KMS-11 (cell line): ENCODE results near the gene CACNA1E.

Experiments used
- H2AFZ ChIP-seq: fragments of 200-600 bp; sonication (generic); 2 replicates; pipeline ENCODE4 v1.6.1; 2016; ENCODE audit warnings: antibody characterized with exemption, mixed run types, low read depth
- H3K27ac ChIP-seq: fragments of 200-600 bp; sonication (generic); 2 replicates; pipeline ENCODE4 v1.6.1; 2016; ENCODE audit warnings: mild to moderate bottlenecking, mixed run types
- H3K27me3 ChIP-seq: fragments of 200-600 bp; sonication (generic); 2 replicates; pipeline ENCODE4 v1.6.1; 2017; ENCODE audit warnings: mild to moderate bottlenecking, low read depth, mixed run types, moderate library complexity; ENCODE audit not compliant: insufficient read depth
- H3K36me3 ChIP-seq: fragments of 200-600 bp; sonication (generic); 2 replicates; pipeline ENCODE4 v1.6.1; 2017; ENCODE audit warnings: mild to moderate bottlenecking, mixed run types; ENCODE audit not compliant: insufficient read depth
- H3K4me1 ChIP-seq: fragments of 200-600 bp; sonication (generic); 2 replicates; pipeline ENCODE4 v1.6.1; 2016; ENCODE audit warnings: mild to moderate bottlenecking, low read depth, mixed run types; ENCODE audit not compliant: poor library complexity, severe bottlenecking
- H3K4me2 ChIP-seq: fragments of 200-600 bp; sonication (generic); 2 replicates; pipeline ENCODE4 v1.7.0; 2016; ENCODE audit warnings: mild to moderate bottlenecking, mixed run types
- H3K4me3 ChIP-seq: fragments of 200-600 bp; sonication (generic); IDR thresholded peaks from 2 replicates; pipeline ENCODE4 v1.6.1; 2017; ENCODE audit warnings: low read depth, low read length, mixed read lengths; ENCODE audit not compliant: insufficient read depth
- H3K79me2 ChIP-seq: fragments of 200-600 bp; sonication (generic); 2 replicates; pipeline ENCODE4 v1.6.1; 2016; ENCODE audit warnings: low read depth, mixed run types; ENCODE audit not compliant: insufficient read depth
- H3K9ac ChIP-seq: fragments of 200-600 bp; sonication (generic); 2 replicates; pipeline ENCODE4 v1.6.1; 2016; ENCODE audit warnings: mild to moderate bottlenecking, mixed run types
- H4K20me1 ChIP-seq: fragments of 200-600 bp; sonication (generic); 2 replicates; pipeline ENCODE4 v1.6.1; 2016; ENCODE audit warnings: mild to moderate bottlenecking, mixed run types; ENCODE audit not compliant: insufficient read depth
- TF ChIP-seq, protein P1 (sequence below): fragments of 200-600 bp; sonication (generic); conservative IDR thresholded peaks from 2 replicates; pipeline ENCODE4 v1.6.1; 2017; ENCODE audit warnings: low read depth, mild to moderate bottlenecking, antibody characterized with exemption, low read length, moderate library complexity, mixed read lengths

The CACNA1E gene

DNA sequence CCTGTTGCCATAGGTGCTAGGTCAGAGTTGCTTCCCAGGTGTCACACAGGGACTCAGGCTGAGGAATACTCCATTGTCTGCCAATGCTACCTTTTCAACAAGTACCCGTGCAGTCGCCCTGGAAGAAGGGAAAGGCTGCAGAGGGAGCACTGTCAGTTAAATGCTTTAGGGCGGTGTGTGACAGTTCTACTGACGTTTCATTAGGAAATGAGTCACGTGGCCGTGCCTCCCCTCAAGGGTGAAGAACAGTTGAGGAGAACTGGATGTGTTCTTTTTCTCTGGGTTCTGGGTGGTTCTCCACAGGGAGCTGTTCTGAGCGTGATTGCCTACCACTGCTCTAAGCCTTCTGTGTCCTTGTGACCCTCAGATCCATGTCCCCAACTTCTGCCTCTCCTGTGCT, 197.6 kb downstream of the CACNA1E start:
- no peaks in the 10 kb centered on the region for H3K27me3 ChIP-seq

DNA sequence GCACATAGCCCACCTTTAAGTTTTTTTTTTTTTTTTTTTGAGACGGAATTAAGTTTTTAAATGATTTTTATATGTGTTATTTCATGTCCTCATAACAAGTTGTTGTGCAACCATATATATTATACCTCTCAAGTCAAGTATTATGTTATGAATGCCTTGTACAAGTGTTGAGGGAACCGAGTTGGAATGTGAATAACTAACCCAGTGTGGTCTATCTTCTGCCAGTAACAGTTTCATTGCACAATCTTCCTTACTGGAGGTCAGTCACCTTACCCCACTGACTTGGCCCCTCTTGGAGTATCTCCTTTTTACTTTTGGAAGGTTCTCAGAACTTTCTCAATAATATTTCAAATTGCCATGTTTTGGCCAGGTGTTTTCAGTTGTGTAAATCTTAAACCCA, 201.9 kb downstream of the CACNA1E start:
- TF ChIP-seq, protein P1, sequence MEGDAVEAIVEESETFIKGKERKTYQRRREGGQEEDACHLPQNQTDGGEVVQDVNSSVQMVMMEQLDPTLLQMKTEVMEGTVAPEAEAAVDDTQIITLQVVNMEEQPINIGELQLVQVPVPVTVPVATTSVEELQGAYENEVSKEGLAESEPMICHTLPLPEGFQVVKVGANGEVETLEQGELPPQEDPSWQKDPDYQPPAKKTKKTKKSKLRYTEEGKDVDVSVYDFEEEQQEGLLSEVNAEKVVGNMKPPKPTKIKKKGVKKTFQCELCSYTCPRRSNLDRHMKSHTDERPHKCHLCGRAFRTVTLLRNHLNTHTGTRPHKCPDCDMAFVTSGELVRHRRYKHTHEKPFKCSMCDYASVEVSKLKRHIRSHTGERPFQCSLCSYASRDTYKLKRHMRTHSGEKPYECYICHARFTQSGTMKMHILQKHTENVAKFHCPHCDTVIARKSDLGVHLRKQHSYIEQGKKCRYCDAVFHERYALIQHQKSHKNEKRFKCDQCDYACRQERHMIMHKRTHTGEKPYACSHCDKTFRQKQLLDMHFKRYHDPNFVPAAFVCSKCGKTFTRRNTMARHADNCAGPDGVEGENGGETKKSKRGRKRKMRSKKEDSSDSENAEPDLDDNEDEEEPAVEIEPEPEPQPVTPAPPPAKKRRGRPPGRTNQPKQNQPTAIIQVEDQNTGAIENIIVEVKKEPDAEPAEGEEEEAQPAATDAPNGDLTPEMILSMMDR = no peak
- no peaks in the 10 kb centered on the region for H3K27me3 ChIP-seq
- H3K27ac ChIP-seq = no peak overlapping the region
- H3K4me3 ChIP-seq = no peak overlapping the region
- no peaks in the 10 kb centered on the region for H4K20me1 ChIP-seq
- no peaks in the 10 kb centered on the region for H3K36me3 ChIP-seq
- H3K9ac ChIP-seq = no peak overlapping the region
- H3K79me2 ChIP-seq = no peaks in the 10 kb centered on the region
- no peaks in the 10 kb centered on the region for H3K4me1 ChIP-seq
- no peak overlapping the region for H2AFZ ChIP-seq
- no peak overlapping the region for H3K4me2 ChIP-seq

More for the DNA sequence above, 197.6 kb downstream of the CACNA1E start:
- TF ChIP-seq, protein P1 = no peak
- no peaks in the 10 kb centered on the region for H3K4me1 ChIP-seq
- H3K27ac ChIP-seq = no peak overlapping the region
- no peaks in the 10 kb centered on the region for H3K79me2 ChIP-seq
- no peak overlapping the region for H2AFZ ChIP-seq
- no peaks in the 10 kb centered on the region for H3K36me3 ChIP-seq
- no peak overlapping the region for H3K9ac ChIP-seq
- no peak overlapping the region for H3K4me2 ChIP-seq
- no peaks in the 10 kb centered on the region for H4K20me1 ChIP-seq
- no peak overlapping the region for H3K4me3 ChIP-seq

GRCh38 chr1:181701891-181702290, 218.6 kb downstream of the CACNA1E start:
- H3K27ac ChIP-seq = no peak overlapping the region
- no peak overlapping the region for H2AFZ ChIP-seq
- H3K27me3 ChIP-seq = no peaks in the 10 kb centered on the region
- no peak overlapping the region for H3K4me2 ChIP-seq
- H3K4me3 ChIP-seq = no peak overlapping the region
- H3K4me1 ChIP-seq = no peaks in the 10 kb centered on the region
- no peaks in the 10 kb centered on the region for H3K79me2 ChIP-seq
- no peaks in the 10 kb centered on the region for H3K36me3 ChIP-seq
- no peaks in the 10 kb centered on the region for H4K20me1 ChIP-seq
- no peak overlapping the region for H3K9ac ChIP-seq
- TF ChIP-seq, protein P1 = no peak

DNA sequence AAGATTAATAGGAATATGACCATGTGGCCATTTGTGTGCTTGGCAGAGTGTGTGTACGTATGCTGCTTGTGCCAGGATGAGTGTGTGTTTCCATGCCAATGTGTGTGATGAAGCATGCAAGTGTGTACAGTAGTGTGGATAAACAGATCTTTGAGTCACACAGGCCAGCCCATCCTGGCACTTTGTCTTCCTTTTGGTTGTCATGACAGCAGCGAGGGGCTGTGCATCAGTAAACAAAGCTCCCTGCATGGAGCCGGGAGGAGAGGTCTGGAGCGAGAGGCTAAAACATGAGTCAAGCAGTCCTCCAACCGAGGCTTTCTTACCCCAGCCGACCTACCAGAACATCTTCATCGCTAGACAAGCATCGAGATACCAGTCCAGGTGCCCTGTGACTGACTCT, 221.2 kb downstream of the CACNA1E start:
- Histone ChIP-seq H3K79me2 (no peaks in the 10 kb centered on the region), H3K9ac (no peak overlapping the region), H3K4me1 (no peaks in the 10 kb centered on the region), H4K20me1 (no peaks in the 10 kb centered on the region), H2AFZ (no peak overlapping the region), H3K27me3 (no peaks in the 10 kb centered on the region), H3K27ac (no peak overlapping the region), H3K4me3 (no peak overlapping the region), H3K36me3 (no peaks in the 10 kb centered on the region), H3K4me2 (no peak overlapping the region)
- TF ChIP-seq, protein P1 = no peak
